Dedifferentiated amniotic fluid mesenchymal stem cell (primary cell): ENCODE data around the gene NATD1.
"Not testable (repeated sequence)": the region's sequence is repeated elsewhere in the genome, so short reads cannot be mapped to it uniquely, and the experiment has no call there.

Experiments
- DNase-seq: peaks from one replicate; pipeline ENCODE4 v3.0.0-alpha.2; 2016; ENCODE audit errors: extremely low spot score

The NATD1 gene

DNA sequence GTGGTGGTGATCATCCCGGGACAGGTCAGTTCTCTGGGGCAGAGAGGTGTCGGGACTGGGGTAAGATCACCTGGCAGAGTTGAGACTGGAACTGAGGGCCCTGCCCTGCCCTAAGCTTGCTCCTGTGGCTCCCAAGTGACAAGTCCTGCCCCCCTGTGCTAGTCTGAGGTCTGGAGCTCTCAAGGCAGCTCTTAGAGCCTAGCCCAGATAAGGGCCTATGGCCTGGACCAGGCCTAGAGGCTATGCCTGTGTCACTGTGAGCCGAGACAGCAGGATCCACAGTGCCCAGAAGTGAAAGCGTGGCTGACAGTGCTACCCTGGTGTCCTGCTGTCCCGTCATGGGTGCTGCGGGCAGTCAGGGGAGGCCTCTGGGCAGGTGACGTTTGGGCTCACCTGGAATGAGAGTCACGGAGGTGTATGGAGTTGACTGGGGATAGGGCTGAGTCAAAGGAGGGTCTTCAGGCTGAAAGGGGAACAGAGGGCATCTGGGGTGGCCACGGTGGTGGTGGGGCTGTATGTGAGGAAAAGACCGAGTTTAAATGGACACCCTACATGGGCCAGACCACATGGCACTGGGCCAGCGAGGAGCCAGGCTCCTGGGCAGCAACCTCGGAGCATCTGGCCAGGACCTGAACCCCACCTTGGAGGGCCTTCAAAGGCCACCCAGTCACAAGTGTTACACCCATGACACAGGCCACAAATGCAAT is 5.5 kb downstream of the NATD1 start:
- no peak for DNase-seq

DNA sequence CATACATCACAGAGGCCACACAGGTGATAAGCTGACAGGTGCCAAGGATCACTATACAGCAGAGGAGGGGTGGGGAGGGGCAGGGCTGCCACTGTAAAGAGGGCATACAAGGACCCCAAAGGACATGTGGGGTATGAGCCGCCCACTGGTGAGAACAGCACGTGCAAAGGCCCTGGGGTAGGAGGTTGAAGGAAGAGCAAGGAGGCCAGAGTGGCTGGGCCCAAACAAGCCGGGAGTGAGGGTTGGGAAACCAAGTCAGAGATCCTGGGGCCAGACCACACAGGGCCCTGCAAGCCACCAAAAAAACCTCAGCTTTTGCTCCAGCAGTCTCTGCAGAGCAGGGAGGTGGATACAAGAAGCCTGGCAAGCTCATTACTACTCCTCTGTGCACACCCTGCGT is 6.5 kb downstream of the NATD1 start:
- DNase-seq = no peak

DNA sequence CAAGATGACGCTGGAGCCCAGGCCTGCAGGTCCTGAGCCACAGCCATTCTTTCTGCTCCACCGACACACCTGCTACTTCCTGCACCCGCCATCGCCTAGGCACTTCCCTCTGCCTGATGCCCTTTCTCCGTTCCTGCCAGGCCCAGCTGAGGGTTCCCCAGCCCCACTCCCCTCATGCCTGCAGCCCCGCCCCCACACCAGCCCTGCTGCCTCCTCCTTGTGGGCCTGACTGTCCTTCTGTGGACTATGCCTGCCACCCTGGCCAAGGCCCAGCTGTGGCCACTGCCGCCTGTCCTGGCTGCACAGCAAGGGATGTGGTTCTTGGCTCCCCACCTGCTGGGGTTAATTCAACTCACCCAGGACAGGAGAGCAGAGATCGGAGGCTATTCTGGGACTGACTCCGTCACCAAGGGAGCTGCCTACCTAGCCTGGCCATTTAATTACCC is 7.5 kb downstream of the NATD1 start:
- no peak for DNase-seq

DNA sequence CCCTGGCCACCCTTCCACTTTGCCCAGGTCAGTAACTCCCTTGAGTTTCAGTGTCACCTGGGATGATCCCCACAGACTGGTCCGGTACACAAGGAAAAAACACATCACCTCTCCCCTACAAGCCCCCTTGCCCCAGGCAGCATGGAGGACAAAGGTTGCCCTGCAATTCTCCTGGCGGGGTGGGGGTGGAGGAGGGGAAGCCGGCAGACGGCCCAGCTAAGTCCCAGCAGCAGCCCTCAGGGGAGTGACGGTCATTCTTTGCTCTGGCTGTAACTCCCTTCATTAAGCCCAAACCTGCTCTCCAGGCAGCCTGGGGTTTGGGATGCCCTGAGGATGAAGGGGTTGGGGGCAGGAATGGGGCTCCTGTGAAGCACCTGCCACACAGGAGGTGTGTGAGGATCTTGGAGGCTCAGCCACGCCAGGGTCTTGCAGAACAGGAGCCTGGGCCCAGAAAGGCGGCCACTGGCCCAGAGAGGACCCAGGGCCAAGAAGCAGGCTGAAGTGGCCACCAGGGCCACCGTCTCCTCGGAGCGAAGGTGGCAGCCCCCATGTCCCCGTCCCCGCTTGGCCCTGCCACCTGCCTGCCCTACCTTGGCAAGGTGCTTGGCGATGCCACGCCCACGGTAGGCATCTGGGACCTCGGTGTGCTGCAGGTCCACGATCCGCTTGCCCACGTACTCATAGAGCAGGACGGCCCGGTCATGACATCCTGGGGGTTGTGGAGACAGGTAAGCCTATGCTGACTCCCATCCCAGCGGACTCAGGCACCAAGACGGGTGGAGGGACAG is 9.5 kb downstream of the NATD1 start:
- no peak for DNase-seq

DNA sequence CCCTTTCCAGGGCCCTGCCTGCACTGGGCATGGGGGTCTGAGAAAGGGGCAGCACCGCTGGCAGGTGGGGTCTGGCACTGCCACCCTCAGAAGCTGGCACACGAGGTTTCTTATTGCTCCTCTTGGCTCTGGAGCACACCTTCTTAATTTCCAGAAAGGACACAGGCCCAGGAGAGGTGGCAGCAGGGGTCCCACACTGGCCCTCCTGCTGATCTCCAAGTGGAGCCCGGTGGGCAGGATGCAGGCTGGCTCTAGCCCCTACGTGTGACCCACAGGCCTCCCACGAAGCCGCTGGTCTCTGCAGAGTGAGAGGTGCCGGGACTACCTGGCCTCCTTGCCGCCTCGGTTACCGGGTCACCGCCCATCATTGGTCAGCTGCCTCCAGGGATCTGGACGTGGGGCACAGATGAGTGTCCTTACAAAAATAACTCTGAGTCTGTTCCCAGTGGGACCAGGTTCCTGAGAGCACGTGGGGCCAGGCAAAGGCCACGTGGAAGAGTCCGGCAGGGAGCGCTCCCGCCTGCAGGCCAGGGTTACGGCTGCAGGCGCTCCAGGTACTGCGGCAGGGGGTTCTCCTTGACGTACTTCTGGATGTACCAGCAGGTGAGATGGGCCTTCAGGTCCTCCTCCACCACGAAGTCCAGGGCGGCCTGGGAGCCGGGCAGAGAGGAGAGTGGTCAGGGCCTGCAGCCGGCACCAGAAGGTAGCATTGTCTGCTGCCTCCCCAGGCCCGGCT is 10.3 kb downstream of the NATD1 start:
- DNase-seq = no peak

DNA sequence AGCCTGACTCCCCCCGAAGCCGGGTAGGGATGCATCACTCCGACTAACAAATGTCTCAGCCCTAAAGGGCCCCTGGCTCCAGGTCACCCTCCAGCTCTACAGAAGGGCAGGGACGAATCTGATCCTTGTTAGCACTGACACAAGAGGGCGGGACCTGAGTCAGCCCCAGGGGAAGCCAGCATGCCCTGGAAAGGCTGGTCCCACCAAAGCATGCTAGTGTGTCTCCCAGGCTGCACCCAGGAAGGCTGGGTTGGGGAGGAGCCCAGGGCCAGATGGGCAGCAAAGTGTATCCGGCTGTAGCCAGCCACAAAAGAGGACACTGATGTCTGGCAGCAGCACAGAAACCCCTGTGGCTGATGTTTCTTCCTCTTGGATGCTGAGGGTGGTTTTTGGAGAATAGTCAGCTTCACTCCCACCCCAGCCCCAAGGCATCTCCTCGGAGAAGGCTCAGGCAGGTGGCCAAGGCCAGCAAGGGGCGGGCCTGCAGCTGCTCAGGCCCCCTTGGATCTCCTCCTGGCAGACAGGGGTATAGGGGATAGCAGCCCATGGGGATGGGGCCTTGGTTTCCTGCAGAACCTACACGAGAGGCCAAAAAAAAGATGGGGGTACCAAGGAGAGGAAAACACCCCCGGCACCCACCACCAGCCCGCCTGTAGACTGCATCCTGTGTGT is 11.0 kb downstream of the NATD1 start:
- DNase-seq = no peak

DNA sequence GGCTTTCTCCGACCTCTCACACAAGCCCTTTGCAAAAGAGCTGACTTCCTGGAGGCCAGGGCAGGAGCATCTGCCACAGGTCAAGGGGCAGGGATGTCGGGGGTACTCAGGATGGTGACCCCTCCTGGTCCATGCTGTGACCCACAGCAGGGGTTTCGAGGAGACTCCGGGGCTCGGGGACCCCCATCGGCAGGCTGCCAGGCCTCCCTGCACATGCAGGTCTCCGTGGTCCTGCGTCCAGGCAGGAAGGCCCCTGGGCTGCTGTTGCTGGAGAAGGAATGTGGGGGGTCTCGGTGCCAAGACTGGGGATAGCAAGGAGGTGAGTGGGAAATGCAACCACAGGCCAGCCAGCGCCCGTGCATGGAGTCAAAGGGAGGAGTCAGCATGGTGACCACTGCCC is 11.6 kb downstream of the NATD1 start:
- no peak for DNase-seq

DNA sequence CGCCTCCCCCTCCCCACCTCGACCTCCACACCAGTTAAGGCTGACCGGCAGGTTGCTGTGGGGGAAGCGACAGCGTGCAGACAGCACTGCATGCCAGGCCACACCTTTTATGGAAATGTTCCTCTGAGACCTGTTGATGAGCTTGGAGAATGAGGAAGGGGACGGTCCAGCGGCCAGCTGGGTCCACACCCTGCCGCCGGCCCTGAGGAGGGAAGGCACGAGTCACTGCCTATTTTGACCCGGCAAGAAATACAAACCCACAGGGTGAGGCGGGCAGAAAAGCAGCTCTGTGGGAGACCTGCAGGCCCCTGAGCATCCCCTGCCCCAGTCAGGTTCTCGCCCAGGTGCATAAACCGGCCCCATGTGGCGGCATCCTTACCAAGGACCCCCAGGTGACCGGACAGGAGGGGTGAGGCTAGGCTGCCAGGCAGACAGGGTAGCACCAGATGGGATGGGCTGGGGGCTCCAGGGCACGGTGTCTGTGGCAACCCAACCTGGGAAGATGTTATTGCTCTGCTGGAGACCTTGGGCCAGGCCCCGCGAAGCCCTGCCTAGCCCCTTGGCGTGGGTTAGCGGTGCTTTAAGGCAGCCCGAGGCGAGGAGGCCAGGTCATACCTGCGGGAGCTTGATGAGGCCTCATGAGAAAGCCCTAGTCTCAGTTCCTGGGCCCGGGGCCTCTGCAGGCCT is 12.7 kb downstream of the NATD1 start:
- DNase-seq = no peak

DNA sequence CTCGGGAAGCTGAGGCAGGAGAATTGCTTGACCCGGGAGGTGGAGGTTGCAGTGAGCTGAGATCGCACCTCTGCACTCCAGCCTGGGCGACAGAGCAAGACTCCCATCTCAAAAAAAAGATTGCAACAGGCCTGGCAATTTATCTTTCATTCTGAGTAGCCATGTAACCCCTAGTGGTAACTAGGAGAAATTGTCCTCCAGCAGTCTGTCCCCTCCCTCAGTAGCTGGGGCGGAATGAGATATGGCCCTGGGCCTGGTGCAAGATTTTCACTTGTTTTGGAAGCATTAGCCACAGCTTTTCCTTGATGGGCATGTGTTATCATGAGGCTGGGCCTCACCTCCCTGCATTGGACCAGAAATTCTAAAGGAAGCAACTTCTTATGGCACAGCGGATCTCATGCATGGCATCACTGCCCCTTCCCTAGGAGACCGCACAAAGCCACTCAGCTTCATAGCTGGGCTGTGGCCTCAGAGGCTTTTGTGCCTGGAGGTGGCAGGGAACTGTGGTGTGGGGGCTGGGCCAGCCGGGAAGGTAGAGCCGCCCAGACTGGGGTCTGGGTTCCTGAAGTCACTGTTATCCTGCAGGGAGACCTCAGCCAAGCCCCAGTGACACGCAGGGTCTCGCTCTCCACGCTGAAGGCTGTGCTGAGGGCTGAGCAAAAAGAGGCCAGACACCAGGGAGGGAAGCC is 13.4 kb downstream of the NATD1 start:
- no peak for DNase-seq

DNA sequence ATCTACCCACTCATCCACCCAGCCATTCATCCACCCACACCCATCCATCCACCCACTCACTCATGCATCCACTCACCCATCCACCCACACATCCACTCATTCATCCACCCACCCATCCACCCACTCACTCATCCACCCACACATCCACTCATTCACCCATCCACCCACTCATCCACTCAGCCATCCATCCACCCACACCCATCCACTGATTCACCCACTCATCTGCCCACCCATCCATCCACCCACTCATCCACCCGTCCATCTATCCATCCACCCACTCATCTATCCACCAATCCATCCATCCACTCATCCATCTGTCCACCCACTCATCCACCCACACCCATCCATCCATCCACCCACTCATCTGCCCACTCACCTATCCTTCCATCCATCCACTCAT is 17.3 kb downstream of the NATD1 start:
- no peak for DNase-seq

DNA sequence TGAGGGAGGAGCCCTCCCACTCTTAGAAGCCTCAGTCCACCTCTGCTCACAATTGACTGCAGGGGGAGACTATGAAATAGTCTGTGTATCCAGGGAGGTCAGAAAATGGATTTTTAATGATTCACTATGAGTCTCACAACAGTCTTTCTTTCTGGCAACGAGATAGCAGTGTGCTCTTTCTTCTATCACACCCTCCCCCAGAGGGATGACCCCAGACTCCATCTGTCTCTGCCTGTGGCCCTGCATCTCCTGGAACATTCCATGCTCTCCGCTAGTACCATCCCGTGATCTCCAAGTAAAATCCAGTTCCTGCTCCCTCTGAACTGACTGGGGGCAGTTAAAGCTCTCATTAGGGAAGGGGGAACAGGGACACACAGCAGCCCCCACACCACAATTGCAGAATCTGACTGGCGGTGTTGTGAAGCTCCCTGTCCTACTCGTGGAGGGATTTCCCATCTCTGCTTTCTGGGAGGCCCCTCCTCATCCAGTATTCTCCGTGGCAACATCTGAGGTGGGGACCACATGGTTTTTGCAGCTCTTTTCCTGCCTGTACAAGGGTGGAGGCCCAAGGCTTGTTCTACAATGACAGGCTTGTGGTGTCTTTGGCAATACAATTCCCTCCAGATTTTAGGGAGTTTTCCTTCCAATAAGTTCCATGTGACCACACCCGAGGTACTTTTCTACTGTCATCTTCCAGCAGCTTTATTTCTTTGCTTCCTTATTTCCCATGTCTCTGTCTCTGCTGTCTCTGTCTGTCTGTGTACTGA is 19.4 kb downstream of the NATD1 start:
- DNase-seq = no peak

DNA sequence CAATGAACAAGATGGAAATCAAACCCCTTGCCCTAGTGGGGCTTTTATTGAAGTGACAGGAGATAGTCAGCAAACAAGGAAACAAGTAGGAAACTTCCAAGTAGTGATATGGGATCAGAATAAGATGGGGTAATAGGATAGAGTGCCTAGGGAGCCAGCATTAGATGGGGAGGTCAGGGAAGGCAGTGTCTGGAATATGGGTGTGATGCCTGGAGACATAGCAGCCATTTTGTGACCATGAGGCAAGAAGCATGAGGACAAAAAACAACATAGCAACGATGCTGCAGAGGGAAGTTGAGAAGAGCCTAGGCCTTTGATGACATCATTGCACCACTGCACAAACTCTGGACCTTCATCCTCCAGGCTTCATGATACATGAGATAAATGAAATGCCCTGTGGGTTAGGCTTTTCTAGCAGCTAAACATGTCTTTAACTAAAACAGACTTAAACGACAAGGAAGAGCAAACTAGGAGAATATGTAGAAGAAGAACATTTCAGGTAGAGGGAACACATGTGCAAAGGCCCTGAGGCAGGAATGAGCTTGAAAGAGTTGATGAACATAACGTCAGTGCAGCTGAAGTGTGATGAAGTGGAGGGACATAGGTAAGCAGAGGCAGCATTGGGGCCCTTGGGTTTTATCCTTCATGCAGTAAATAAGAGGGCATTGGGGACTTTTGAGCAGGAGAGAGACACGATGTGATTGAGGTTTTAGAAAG is 21.0 kb downstream of the NATD1 start:
- DNase-seq = no peak

DNA sequence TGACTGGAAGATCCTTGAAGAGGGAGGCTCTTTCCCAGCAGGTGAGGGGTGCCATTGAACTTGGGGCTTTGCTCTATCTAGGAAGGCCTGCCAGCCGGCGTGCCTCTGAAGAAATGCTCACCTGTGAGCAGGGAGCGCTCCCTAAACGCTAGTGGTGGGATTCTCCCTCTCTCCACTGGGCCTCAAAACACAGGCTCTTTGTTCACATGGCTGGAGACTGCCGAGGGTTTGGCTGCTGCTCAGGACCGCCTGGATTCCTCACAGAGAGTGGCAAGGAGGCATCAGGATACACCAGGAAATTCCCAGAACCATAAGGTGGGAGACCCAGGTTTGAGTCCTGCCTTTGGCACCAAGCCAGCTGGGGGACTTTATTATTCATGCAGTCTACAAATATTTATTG is 21.7 kb downstream of the NATD1 start:
- DNase-seq = no peak

DNA sequence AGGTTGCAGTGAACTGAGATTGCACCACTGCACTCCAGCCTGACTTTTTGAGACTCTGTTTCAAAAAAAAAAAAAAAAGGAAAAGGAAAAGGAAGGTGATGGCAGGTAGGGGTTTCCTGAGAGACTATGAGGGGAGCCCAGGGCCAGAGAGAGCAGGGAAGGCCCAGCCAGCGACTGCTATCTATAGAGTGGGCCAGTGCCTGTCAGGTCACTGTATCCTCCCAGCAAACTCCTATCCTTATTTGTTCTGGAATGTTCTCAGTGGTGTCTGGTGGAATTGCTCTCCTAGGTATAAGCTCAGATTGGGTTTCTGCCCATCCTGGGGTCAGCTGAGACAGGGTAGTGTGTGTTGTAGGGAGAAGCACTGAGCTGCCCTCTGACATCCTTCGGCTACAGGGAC is 24.4 kb downstream of the NATD1 start:
- no peak for DNase-seq

DNA sequence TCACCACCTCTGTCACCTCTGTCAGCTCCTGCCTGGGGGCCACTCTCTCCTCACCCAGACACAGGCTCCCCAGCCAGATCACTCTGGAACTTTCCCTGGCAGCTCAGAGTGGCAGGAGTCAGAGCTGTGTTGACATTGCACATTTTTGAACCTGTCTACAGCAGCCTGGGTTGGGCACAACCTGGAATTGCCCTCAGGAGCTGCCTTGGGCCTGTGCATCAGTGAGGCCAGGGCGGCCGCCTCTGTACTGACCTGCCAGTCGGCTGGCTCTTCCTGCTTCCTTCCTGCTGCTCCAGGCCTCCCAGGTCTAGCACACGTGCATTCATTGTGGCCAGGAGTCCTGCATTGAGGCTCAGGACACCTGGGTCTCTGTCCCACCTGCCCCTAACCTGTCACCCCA is 25.1 kb downstream of the NATD1 start:
- no peak for DNase-seq

DNA sequence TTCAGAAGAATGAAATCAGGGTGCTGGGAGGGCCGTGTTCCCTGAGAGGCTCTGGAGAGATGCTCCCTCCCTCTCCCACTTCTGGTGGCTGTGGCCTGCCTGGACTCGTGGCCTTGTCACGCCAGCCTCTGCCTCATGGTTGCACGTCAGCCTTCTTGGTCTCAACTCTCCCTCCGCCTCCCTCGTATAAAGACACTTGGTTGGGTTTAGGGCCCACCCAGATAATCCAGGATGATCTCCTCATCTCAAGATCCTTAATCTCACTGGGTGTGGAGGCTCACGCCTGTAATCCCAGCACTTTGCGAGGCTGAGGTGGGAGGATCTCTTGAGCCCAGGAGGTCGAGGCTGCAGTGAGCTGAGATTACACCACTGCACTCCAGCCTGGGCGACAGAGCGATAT is 25.9 kb downstream of the NATD1 start:
- DNase-seq = not testable (repeated sequence)

DNA sequence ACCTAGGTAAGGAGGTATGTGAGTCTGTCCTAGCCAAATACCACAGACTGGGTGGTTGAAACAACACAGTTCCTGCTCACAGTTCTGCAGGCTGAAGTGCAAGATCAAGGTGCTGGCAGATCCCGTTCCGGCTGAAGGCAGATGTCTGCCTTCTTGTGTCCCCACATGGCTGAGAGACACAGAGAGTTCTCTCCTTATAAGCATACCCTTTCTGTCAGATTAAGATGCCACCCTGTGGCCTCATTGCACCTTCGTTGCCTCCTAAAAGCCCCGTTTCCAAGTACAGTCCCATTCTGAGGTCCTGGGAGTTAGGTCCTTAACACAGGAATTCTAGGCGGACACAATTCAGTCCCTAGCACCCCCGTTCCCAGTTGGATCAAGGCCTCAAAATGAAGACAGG is 30.1 kb downstream of the NATD1 start:
- DNase-seq = no peak

DNA sequence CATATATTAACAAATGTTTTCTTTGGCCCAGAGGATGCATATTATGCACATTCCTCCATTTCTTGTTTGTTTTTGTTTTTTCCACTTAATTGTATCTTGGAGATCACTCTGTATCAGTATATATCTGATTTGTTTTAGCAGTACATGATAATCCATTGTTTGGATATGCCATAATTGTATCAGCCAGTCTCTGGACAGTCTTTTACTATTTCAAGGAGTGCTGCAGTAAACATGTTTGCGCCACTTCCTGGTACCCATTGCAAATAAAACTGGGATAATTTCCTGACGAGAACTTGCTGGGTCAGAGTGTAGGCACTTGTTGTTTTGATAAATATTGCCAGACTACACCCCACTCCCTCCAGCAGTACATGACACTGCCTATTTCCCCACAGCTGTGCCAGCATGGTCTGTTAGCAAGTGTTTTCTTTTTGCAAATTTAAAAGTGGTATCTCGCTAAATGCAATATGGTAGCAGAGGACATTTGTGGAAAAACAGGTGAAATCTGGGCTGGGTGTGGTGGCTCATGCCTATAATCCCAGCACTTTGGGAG is 34.3 kb downstream of the NATD1 start:
- no peak for DNase-seq

DNA sequence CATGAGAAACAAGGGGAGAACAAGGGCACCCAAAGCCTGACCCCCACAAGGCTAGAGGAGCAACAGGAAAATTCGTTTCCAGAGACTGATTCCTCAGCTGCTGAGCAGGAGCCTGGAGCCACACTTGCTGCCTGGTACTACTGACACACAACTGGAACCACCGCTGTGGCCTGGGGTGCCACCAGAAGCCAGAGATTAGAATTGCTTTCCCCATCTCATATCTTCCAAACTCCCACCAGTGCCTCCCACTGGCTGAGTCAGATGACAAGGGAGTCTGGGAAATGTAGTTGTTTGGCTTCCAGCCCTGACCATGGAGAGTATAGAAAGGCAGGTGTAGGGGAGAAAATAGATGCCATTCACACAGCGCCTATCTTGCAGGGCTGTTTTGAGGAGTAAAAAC is 35.1 kb downstream of the NATD1 start:
- DNase-seq = no peak
